ENCODE results near the gene XPC. TPM values are rescaled to one million over a fixed set of nuclear protein-coding genes. Genes with fewer than 3 reads are reported as not detected.
A peak's percentile ranks its signal among the peaks of the same experiment; 100 is the strongest.

XPC gene
- polyA plus RNA-seq, 3 donors: 38.0 to 53.7 (median 52.2) TPM

DNA sequence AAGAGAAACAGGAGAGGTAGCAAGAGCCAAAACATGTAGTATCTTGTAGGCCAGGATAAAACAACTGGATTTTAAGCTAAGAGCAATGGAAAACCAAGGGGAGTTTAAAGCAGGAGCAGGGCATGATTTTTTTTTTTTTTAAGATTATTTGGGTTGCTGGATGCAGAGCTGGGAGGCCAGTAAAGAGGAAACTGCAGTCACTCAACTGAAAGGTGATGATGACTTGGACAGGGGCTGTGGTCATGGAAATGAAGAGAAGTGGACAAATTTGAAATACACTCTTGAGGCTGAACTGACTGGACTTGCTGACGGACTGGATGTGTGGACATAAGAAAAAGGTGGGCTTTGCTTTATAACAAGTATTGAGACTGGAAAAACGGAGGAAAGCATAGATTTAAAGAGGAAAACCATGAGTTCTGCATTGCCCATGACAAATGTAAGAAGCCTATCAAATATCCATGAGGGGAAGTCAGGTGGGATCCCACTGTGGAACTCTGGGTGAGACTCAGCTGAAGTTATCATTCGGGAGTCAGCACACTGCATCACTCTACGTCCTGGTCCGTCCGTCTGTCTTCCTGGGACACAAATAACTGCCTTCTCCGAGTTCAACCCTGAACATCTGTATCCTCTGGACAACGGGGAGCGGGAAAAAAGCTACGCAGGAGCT lies 688 bp downstream of the XPC start:
- DNase-seq: peak; percentile 4

- DNase-seq: no peak
These were observed 2.9 kb downstream of the XPC start for GRCh38 chr3:14175383-14176037.

DNA sequence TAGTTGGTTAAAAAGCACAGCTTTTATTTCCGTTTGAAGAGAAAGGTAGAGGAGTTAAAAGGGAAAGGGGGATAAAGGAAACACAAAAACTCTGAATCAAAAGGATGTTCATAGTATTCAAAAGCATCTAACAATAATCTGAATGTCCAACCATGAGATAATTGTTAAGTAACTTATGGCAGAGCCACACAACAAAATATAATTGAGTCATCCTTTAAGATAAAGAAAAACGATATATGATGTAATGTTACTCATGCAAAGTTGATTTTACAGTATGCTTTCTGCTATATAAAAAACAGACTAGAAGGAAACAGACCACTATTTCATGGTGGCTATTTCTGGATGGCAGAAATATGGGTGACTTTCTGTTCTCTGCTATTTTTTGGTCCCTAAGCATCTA lies 3.9 kb downstream of the XPC start:
- DNase-seq: no peak

DNA sequence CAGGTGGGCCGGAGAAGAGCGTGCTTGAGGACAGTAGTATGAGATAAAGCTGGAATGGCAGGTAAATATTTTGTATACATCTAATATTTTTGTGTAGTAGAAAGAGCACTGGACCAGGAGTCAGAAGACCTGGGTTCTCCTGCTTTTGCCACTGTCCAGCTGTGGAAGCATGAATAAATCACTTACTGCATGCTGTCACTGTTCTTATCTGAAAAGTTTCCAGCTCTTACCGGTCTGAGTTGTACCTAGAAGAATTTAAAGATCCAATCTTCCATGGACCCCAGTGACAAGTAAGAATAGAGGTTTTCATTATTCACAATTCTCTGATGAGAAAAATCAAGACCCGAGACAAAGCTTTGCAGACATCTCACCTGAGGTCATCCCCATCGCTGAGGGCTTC lies 5.9 kb downstream of the XPC start:
- no peak for DNase-seq

DNA sequence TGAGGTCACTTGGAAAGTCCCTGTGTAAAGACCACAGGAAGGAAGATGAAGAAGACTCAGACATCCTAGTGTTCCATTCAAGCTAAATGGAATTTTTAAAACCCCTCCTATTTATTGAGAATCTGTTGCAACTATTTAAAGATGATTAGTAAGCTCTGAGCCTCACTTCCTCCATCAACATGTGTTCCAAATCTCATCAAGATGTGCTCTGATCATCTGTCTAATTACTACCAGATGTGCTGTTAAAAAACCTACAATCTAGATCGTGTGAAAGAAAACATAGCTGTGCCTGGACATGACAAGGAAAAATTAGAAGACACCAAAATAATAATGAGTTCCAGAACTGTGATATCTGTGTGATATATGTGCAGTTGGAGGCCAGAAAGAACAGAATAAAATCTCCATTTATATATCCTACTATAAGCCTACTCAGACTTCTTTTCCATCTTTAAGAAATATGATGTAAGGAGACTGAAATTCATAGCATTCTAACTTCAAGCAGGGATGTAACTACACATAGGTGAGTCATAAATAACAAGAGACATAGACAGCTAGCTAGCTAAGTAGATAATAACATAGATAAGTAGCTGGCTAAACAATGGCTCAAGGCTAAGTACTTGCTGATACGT lies 7.8 kb downstream of the XPC start:
- no peak for DNase-seq

- DNase-seq: no peak
These were observed 8.5 kb downstream of the XPC start for GRCh38 chr3:14169871-14170270.

DNA sequence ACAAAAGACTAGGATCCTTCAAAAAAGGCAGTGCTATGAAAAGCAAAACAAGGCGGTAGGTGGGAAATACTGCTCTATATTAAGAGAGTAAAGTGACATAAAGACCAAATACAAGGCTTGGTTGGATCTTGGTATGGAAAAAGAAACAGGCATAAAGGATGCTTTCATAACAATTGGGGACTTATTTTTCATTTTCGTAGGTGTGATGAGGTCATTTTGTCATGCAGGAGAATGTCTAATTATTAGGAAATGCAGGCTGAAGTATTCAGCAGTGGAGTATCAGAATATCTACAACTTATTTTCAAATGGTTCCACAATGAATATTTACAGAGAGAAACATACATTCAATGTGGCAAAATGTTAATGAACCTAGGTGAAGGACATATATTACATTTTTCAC lies 9.0 kb downstream of the XPC start:
- no peak for DNase-seq

GRCh38 chr3:14166877-14167603 lies 11.4 kb downstream of the XPC start:
- DNase-seq: no peak

GRCh38 chr3:14162178-14162577 lies 16.2 kb downstream of the XPC start:
- no peak for DNase-seq

GRCh38 chr3:14161282-14161681 lies 17.1 kb downstream of the XPC start:
- no peak for DNase-seq

- no peak for DNase-seq
These were observed 19.0 kb downstream of the XPC start for GRCh38 chr3:14159426-14159825.

DNA sequence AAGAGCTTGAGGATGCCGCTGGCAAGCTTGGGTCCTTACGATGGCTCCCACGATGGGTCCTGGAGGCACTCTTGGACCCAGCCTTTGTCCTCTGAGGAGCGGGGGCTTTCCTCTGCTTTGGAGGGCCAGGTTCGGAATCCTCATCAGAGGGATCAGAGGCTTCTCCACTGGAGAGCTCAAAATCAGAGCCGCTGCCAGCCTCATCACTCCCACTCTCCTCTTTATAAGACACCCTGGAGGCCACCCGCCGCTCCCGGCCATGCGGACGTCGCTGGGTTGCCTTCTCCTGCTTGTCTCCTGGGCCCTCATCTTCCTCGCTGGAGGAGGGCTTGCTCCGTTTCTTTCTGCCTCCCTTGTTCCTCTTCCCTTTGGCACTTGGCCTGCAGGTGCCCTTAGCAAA lies 20.0 kb downstream of the XPC start:
- no peak for DNase-seq

GRCh38 chr3:14157951-14158350 lies 20.4 kb downstream of the XPC start:
- no peak for DNase-seq

DNA sequence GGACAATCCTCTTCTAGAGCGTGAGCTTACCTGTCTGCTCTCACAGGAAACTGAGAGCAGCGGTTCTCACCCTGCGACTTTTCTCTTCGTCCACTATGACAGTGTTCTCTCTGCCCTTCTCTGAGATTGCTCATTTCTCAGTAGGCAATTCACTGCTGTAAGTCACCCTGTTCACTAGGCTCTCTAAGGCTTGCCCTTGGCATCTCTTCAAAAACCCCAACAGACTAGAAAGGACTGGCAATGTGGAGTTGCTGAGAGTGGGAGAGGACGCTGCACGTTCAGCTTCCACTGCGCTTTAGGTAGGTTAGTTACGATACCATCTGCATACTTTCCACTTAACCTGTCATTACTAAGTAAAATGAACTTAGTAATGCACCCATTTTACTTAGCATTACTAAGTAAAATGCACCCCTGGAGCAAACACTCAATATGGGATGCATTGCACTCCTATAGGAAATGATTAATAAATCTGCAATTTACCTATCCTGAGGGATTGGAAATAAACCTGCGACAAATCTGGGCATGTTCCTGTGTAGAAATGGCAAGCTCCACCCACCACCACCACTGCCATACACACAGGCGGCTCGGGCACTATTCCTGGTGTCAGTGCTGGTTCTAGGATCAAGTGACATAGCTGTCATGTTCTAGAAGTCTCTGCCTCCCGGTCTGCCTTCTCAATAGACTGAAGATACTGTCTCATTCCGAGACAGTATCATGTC lies 21.4 kb downstream of the XPC start:
- no peak for DNase-seq

DNA sequence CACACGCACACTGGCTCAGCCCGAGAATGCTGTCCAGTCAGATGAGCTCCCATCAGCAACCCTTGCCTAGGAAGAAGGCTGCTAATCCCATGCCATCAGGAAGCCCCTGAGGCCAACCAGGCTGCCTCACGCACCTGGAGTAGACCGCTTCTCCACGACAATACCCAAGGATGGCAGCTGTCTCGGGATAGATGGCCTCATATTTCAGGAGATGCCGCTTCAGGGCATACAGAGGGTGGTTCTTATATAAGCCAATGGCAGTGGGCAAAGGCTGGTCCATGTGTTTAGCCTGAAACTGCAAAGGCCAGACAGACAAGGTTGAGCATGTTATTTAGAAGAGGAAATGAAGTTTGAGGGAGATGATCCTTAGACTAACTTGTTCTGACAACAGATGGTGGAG lies 22.2 kb downstream of the XPC start:
- DNase-seq: no peak

GRCh38 chr3:14154895-14155440 lies 23.4 kb downstream of the XPC start:
- no peak for DNase-seq

DNA sequence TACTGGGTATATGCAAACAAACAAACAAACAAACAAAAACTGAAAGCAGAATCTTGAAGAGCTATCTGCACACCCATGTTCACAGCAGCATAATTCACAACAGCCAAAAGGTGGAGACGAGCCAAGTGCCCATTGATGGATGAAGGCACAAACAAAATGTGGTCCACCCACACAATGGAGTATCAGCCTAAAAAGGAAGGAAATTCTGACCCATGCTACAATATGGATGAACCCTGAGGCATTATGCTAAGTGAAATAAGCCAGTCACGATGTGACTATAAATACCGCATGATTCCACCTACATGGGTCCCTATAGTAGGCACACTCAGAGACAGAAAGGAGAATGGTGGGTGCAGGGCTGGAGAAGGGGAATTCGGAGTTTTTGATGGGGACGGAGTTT lies 24.1 kb downstream of the XPC start:
- no peak for DNase-seq

- DNase-seq: no peak
These were observed 24.7 kb downstream of the XPC start for GRCh38 chr3:14153663-14154062.

DNA sequence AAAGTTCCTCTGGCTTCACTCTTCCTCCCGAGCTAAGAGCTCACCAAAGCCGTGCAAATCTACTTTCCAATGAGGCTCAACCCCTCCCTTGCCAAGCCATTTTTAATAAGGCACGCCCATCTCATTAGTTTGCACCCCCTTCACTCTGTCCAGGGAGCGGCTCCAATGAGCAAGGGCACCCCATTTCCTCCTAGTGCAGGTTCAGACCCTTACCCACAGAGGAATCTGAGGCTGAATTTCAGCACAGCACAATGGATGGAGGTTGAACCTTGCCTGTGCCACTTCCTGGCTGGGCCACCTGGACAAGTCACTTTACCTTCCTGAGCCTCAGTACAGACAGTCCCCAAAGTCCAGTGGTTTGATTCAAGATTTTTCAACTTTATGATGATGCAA lies 25.4 kb downstream of the XPC start:
- no peak for DNase-seq

DNA sequence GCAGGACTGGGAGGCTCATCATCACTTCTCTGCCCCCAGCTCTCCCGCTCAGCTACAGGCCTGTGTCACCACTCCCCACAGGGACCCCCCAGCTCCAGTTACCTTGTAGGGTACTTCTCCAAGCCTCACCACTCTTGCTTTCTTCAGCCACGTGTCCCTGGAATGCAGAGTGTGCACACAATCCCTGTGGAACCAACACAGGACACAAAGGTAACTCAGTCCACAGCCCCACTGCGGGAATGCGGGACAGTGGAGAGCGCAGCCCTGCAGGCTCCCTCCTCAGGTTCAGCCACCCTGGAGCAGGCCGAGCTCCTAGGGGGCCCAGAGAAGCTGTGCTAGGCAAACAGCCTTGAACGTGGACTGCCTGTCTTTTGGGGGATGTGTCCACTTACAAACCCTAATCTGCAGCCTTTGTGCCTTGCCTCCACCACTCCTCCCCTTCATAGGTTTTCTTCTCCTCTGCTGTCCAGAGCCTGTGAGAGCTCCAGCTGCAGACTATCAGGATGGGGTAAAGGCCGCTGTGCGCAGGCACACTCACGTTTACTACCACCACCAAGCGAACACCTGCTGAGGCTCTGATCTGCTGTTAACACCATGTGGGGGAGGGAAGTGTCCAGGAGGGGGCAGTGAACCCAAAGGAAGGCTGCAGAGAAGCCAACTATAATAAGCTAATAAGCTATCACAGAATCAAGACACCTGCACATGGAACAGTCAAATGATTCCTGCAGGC lies 26.0 kb downstream of the XPC start:
- DNase-seq: no peak

GRCh38 chr3:14151471-14152083 lies 26.8 kb downstream of the XPC start:
- DNase-seq: no peak

Data from renal pelvis (tissue), 4 donors.